HG03457 (cell line): ENCODE measurements around the gene CMSS1.

Experiments
- ATAC-seq: cut with Tn5 transposase; IDR thresholded peaks from one replicate; pipeline ENCODE4 v1.9.1; 2021; ENCODE audit warnings: moderate number of reproducible peaks; ENCODE audit not compliant: unreplicated experiment

CMSS1 gene

GRCh38 chr3:99896482-99896881, 78.8 kb downstream of the CMSS1 start:
- no peak for ATAC-seq

- no peak for ATAC-seq
Observed at GRCh38 chr3:99899603-99900002, 81.9 kb downstream of the CMSS1 start.

GRCh38 chr3:99900248-99900647, 82.6 kb downstream of the CMSS1 start:
- no peak for ATAC-seq

GRCh38 chr3:99901200-99901926, 83.7 kb downstream of the CMSS1 start:
- ATAC-seq, result no peak

GRCh38 chr3:99902091-99902490, 84.4 kb downstream of the CMSS1 start:
- no peak for ATAC-seq

- ATAC-seq, result no peak
Observed at GRCh38 chr3:99903869-99904268, 86.2 kb downstream of the CMSS1 start.

- no peak for ATAC-seq
Observed at GRCh38 chr3:99907959-99908544, 90.4 kb downstream of the CMSS1 start.

GRCh38 chr3:99909714-99910495, 92.2 kb downstream of the CMSS1 start:
- no peak for ATAC-seq

GRCh38 chr3:99910752-99911290, 93.2 kb downstream of the CMSS1 start:
- no peak for ATAC-seq

- no peak for ATAC-seq
Observed at GRCh38 chr3:99911433-99911832, 93.8 kb downstream of the CMSS1 start.

- ATAC-seq, result no peak
Observed at GRCh38 chr3:99915906-99916432, 98.3 kb downstream of the CMSS1 start.

GRCh38 chr3:99918715-99919114, 101.1 kb downstream of the CMSS1 start:
- no peak for ATAC-seq

- no peak for ATAC-seq
Observed at GRCh38 chr3:99919694-99920093, 102.0 kb downstream of the CMSS1 start.

- ATAC-seq, result no peak
Observed at GRCh38 chr3:99920481-99921376, 103.1 kb downstream of the CMSS1 start.

GRCh38 chr3:99921377-99921695, 103.7 kb downstream of the CMSS1 start:
- no peak for ATAC-seq

GRCh38 chr3:99921986-99922385, 104.3 kb downstream of the CMSS1 start:
- no peak for ATAC-seq

GRCh38 chr3:99923873-99924272, 106.2 kb downstream of the CMSS1 start:
- no peak for ATAC-seq

GRCh38 chr3:99925584-99926230, 108.0 kb downstream of the CMSS1 start:
- ATAC-seq, result no peak

GRCh38 chr3:99927671-99928457, 110.2 kb downstream of the CMSS1 start:
- no peak for ATAC-seq
